OCI-LY7 (cell line): ENCODE data around the gene DCLK3. TPM values are rescaled to one million over a fixed set of nuclear protein-coding genes. Genes with fewer than 3 reads are reported as not detected.

Experiments used
- BruUV-seq: library from RNA; stranded (reverse); fragments of 400-500 nt; replicated peaks from 2 replicates; lab custom pipeline; 2021; lab: Mats Ljungman, UMichigan
- CTCF ChIA-PET: fragments of 300-600 bp; sonication (Branson Sonifier 250); formaldehyde crosslinking; loops from one replicate; lab custom pipeline; 2022; ENCODE audit warnings: antibody characterized with exemption; ENCODE audit not compliant: unreplicated experiment; lab: Charles Lee
- POLR2A ChIA-PET: fragments of 300-600 bp; sonication (Branson Sonifier 250); formaldehyde crosslinking; loops from one replicate; lab custom pipeline; 2022; ENCODE audit warnings: antibody characterized with exemption; lab: Charles Lee
- DNase-seq: peaks from one replicate; pipeline ENCODE4 v3.0.0-alpha.2; 2015; ENCODE audit warnings: low spot score
- H2AFZ ChIP-seq: fragments of 200-600 bp; sonication (generic), shearing (Covaris generic); 2 replicates; pipeline ENCODE4 v1.6.1; 2014; ENCODE audit warnings: mild to moderate bottlenecking, antibody characterized with exemption, low read length, moderate library complexity
- H3K27ac ChIP-seq: fragments of 200-600 bp; sonication (generic); 2 replicates; pipeline ENCODE4 v1.5.1; 2014; ENCODE audit warnings: mixed run types, low read depth, mild to moderate bottlenecking, moderate library complexity, low read length, inconsistent platforms; ENCODE audit not compliant: poor library complexity, severe bottlenecking
- H3K36me3 ChIP-seq: fragments of 200-600 bp; sonication (generic); 2 replicates; pipeline ENCODE4 v1.6.1; 2014; ENCODE audit warnings: mild to moderate bottlenecking, antibody characterized with exemption, low read length, moderate library complexity, mixed read lengths; ENCODE audit not compliant: insufficient read depth
- H3K4me1 ChIP-seq: fragments of 200-600 bp; sonication (generic); 2 replicates; pipeline ENCODE4 v1.5.1; 2014; ENCODE audit warnings: mild to moderate bottlenecking, low read length; ENCODE audit not compliant: insufficient read depth, poor library complexity, severe bottlenecking
- H3K4me2 ChIP-seq: fragments of 200-600 bp; sonication (generic); 2 replicates; pipeline ENCODE4 v1.6.1; 2014; ENCODE audit warnings: mild to moderate bottlenecking, low read length
- H3K4me3 ChIP-seq: fragments of 200-600 bp; sonication (generic); 2 replicates; pipeline ENCODE4 v1.5.1; 2014; ENCODE audit warnings: mild to moderate bottlenecking, low read depth, low read length; ENCODE audit not compliant: poor library complexity, severe bottlenecking
- H3K79me2 ChIP-seq: fragments of 200-600 bp; sonication (generic); 2 replicates; pipeline ENCODE4 v1.6.1; 2016; ENCODE audit warnings: low read depth, mild to moderate bottlenecking, low read length, moderate library complexity, mixed read lengths; ENCODE audit not compliant: insufficient read depth
- H3K9me2 ChIP-seq: fragments of 200-600 bp; sonication (generic); 2 replicates; pipeline ENCODE4 v1.6.1; 2016; ENCODE audit warnings: mild to moderate bottlenecking, low read length, mixed read lengths; ENCODE audit not compliant: insufficient read depth
- H3K9me3 ChIP-seq: fragments of 200-600 bp; sonication (generic); 2 replicates; pipeline ENCODE4 v1.6.1; 2014; ENCODE audit warnings: mild to moderate bottlenecking, mixed run types, low read length, mixed read lengths
- H4K20me1 ChIP-seq: fragments of 200-600 bp; sonication (generic); 2 replicates; pipeline ENCODE4 v1.6.1; 2014; ENCODE audit warnings: mild to moderate bottlenecking, antibody characterized with exemption, low read length, moderate library complexity, mixed read lengths; ENCODE audit not compliant: insufficient read depth
- CTCF ChIP-seq: fragments of 200-600 bp; sonication (generic); conservative IDR thresholded peaks from 2 replicates; pipeline ENCODE4 v1.5.1; 2014; ENCODE audit warnings: mild to moderate bottlenecking, antibody characterized with exemption, low read length, moderate library complexity, mixed read lengths
- EZH2phosphoT487 ChIP-seq: fragments of 200-600 bp; sonication (generic); IDR thresholded peaks from 2 replicates; pipeline ENCODE4 v1.6.1; 2018; ENCODE audit warnings: low read depth, borderline replicate concordance, mild to moderate bottlenecking, mixed run types, antibody characterized with exemption, low read length, moderate library complexity, mixed read lengths
- intact Hi-C: fragments of 100-400 bp; cut with micrococcal nuclease; formaldehyde crosslinking; loops from one replicate; pipeline ENCODE4 v1.10.0; 2022; ENCODE audit not compliant: unreplicated experiment
- total RNA-seq, 2 experiments: library from RNA; depleted of rRNA in 1 of 2; stranded (reverse); fragments of >200 nt in 1 of 2; shearing (Covaris generic) in 1 of 2; gene quantifications; 2 replicates each; pipeline ENCODE4 v1.2.3, GENCODE V29; 2014 to 2022

Gene DCLK3
- total RNA-seq, 2 experiments from 2014 or later: not detected

- POLR2A ChIA-PET: interaction anchor here (0.6 to 0.8 kb wide), 2 partner anchors 12 to 289 kb away, joined by 3 to 4 read pairs; no protein-coding TSS in a partner anchor
- TF ChIP-seq EZH2phosphoT487: no peak
- TF ChIP-seq CTCF: no peak
- no peak overlapping the region for H3K4me2 ChIP-seq
- intact Hi-C loops: no loop called here
- H3K27ac ChIP-seq: no peak overlapping the region
- H3K36me3 ChIP-seq: no peaks in the 10 kb centered on the region
- H2AFZ ChIP-seq: 0 out of 2 replicates have a peak overlapping the region, but pooled peaks have one; percentile 0
- CTCF ChIA-PET: no interaction called here
- DNase-seq: no peak
- no peaks in the 10 kb centered on the region for H3K9me2 ChIP-seq
- no peaks in the 10 kb centered on the region for H3K9me3 ChIP-seq
- no peaks in the 10 kb centered on the region for H4K20me1 ChIP-seq
- no peaks in the 10 kb centered on the region for H3K79me2 ChIP-seq
- no peak overlapping the region for H3K4me3 ChIP-seq
- H3K4me1 ChIP-seq: no peaks in the 10 kb centered on the region
- no TSS peak for BruUV-seq
Observed at GRCh38 chr3:36697229-36698001, 66.9 kb downstream of the DCLK3 start.

GRCh38 chr3:36696799-36697198 is 67.6 kb downstream of the DCLK3 start:
- Histone ChIP-seq H3K36me3 (no peaks in the 10 kb centered on the region), H3K4me2 (no peak overlapping the region), H3K27ac (no peak overlapping the region), H3K9me2 (no peaks in the 10 kb centered on the region), H3K4me1 (no peaks in the 10 kb centered on the region), H3K4me3 (no peak overlapping the region), H2AFZ (0 out of 2 replicates have a peak overlapping the region, but pooled peaks have one; percentile 0), H3K79me2 (no peaks in the 10 kb centered on the region), H4K20me1 (no peaks in the 10 kb centered on the region), H3K9me3 (no peaks in the 10 kb centered on the region)
- CTCF ChIA-PET: no interaction called here
- POLR2A ChIA-PET: interaction anchor here (0.6 to 0.8 kb wide), 2 partner anchors 12 to 290 kb away, joined by 3 to 4 read pairs; no protein-coding TSS in a partner anchor
- BruUV-seq: no TSS peak
- no peak for TF ChIP-seq CTCF
- no peak for TF ChIP-seq EZH2phosphoT487
- intact Hi-C loops: no loop called here
- DNase-seq: no peak

GRCh38 chr3:36695769-36696137 is 68.6 kb downstream of the DCLK3 start:
- H3K9me3 ChIP-seq: no peaks in the 10 kb centered on the region
- no peaks in the 10 kb centered on the region for H3K9me2 ChIP-seq

More at GRCh38 chr3:36695769-36696137, 68.6 kb downstream of the DCLK3 start:
- DNase-seq: no peak
- ChIA-PET CTCF (no interaction called here), POLR2A (interaction anchor here (0.6 to 1.0 kb wide), 2 partner anchors 193 to 340 kb away, joined by 3 read pairs; no protein-coding TSS in a partner anchor)
- BruUV-seq: no TSS peak
- Histone ChIP-seq H3K4me2 (no peak overlapping the region), H3K27ac (no peak overlapping the region), H3K79me2 (no peaks in the 10 kb centered on the region), H2AFZ (no peak overlapping the region), H4K20me1 (no peaks in the 10 kb centered on the region), H3K4me3 (no peak overlapping the region), H3K36me3 (no peaks in the 10 kb centered on the region), H3K4me1 (no peaks in the 10 kb centered on the region)
- intact Hi-C loops: no loop called here
- TF ChIP-seq EZH2phosphoT487: no peak
- no peak for TF ChIP-seq CTCF
